OCI-LY7 (cell line): ENCODE data around the gene TBC1D9B. TPM values are rescaled to one million over a fixed set of nuclear protein-coding genes. Genes with fewer than 3 reads are reported as not detected.

Experiments used
- BruUV-seq: library from RNA; stranded (reverse); fragments of 400-500 nt; replicated peaks from 2 replicates; lab custom pipeline; 2021; lab: Mats Ljungman, UMichigan
- CTCF ChIA-PET: fragments of 300-600 bp; sonication (Branson Sonifier 250); formaldehyde crosslinking; loops from one replicate; lab custom pipeline; 2022; ENCODE audit warnings: antibody characterized with exemption; ENCODE audit not compliant: unreplicated experiment; lab: Charles Lee
- POLR2A ChIA-PET: fragments of 300-600 bp; sonication (Branson Sonifier 250); formaldehyde crosslinking; loops from one replicate; lab custom pipeline; 2022; ENCODE audit warnings: antibody characterized with exemption; lab: Charles Lee
- DNase-seq: peaks from one replicate; pipeline ENCODE4 v3.0.0-alpha.2; 2015; ENCODE audit warnings: low spot score
- H2AFZ ChIP-seq: fragments of 200-600 bp; sonication (generic), shearing (Covaris generic); 2 replicates; pipeline ENCODE4 v1.6.1; 2014; ENCODE audit warnings: mild to moderate bottlenecking, antibody characterized with exemption, low read length, moderate library complexity
- H3K27ac ChIP-seq: fragments of 200-600 bp; sonication (generic); 2 replicates; pipeline ENCODE4 v1.5.1; 2014; ENCODE audit warnings: mixed run types, low read depth, mild to moderate bottlenecking, moderate library complexity, low read length, inconsistent platforms; ENCODE audit not compliant: poor library complexity, severe bottlenecking
- H3K36me3 ChIP-seq: fragments of 200-600 bp; sonication (generic); 2 replicates; pipeline ENCODE4 v1.6.1; 2014; ENCODE audit warnings: mild to moderate bottlenecking, antibody characterized with exemption, low read length, moderate library complexity, mixed read lengths; ENCODE audit not compliant: insufficient read depth
- H3K4me1 ChIP-seq: fragments of 200-600 bp; sonication (generic); 2 replicates; pipeline ENCODE4 v1.5.1; 2014; ENCODE audit warnings: mild to moderate bottlenecking, low read length; ENCODE audit not compliant: insufficient read depth, poor library complexity, severe bottlenecking
- H3K4me2 ChIP-seq: fragments of 200-600 bp; sonication (generic); 2 replicates; pipeline ENCODE4 v1.6.1; 2014; ENCODE audit warnings: mild to moderate bottlenecking, low read length
- H3K4me3 ChIP-seq: fragments of 200-600 bp; sonication (generic); 2 replicates; pipeline ENCODE4 v1.5.1; 2014; ENCODE audit warnings: mild to moderate bottlenecking, low read depth, low read length; ENCODE audit not compliant: poor library complexity, severe bottlenecking
- H3K79me2 ChIP-seq: fragments of 200-600 bp; sonication (generic); 2 replicates; pipeline ENCODE4 v1.6.1; 2016; ENCODE audit warnings: low read depth, mild to moderate bottlenecking, low read length, moderate library complexity, mixed read lengths; ENCODE audit not compliant: insufficient read depth
- H3K9me2 ChIP-seq: fragments of 200-600 bp; sonication (generic); 2 replicates; pipeline ENCODE4 v1.6.1; 2016; ENCODE audit warnings: mild to moderate bottlenecking, low read length, mixed read lengths; ENCODE audit not compliant: insufficient read depth
- H3K9me3 ChIP-seq: fragments of 200-600 bp; sonication (generic); 2 replicates; pipeline ENCODE4 v1.6.1; 2014; ENCODE audit warnings: mild to moderate bottlenecking, mixed run types, low read length, mixed read lengths
- H4K20me1 ChIP-seq: fragments of 200-600 bp; sonication (generic); 2 replicates; pipeline ENCODE4 v1.6.1; 2014; ENCODE audit warnings: mild to moderate bottlenecking, antibody characterized with exemption, low read length, moderate library complexity, mixed read lengths; ENCODE audit not compliant: insufficient read depth
- EZH2phosphoT487 ChIP-seq: fragments of 200-600 bp; sonication (generic); IDR thresholded peaks from 2 replicates; pipeline ENCODE4 v1.6.1; 2018; ENCODE audit warnings: low read depth, borderline replicate concordance, mild to moderate bottlenecking, mixed run types, antibody characterized with exemption, low read length, moderate library complexity, mixed read lengths
- intact Hi-C: fragments of 100-400 bp; cut with micrococcal nuclease; formaldehyde crosslinking; loops from one replicate; pipeline ENCODE4 v1.10.0; 2022; ENCODE audit not compliant: unreplicated experiment
- total RNA-seq, 2 experiments: library from RNA; depleted of rRNA in 1 of 2; stranded (reverse); fragments of >200 nt in 1 of 2; shearing (Covaris generic) in 1 of 2; gene quantifications; 2 replicates each; pipeline ENCODE4 v1.2.3, GENCODE V29; 2014 to 2022
- TF ChIP-seq, protein P1 (sequence below): fragments of 200-600 bp; sonication (generic); conservative IDR thresholded peaks from 2 replicates; pipeline ENCODE4 v1.5.1; 2014; ENCODE audit warnings: mild to moderate bottlenecking, antibody characterized with exemption, low read length, moderate library complexity, mixed read lengths

TBC1D9B gene
- total RNA-seq, 2 experiments from 2014 or later = 52.2 to 106 TPM

DNA sequence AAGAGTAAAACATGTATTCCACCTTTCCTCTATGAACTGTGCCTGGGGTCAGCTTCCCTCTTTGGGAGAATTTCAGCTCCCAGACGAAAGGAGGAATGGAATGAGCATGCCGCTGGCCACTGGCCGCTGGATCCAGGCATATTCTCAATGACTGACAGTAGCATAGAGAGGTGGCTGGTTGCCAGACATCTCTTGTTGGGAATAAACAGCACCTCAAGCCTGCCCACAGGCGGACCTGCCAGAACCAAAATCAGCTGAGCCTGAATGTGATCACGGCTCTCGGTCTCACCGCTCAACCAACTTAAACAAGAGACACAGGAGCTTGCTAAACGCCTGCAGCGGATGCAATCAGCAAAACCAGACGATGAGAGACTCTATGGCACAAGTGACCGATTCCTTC lies 20.6 kb downstream of the TBC1D9B start:
- H3K4me1 ChIP-seq = no peaks in the 10 kb centered on the region
- no peak for DNase-seq
- H3K9me3 ChIP-seq = peaks cover 26% of the 10 kb centered on the region
- intact Hi-C loops = no loop called here
- POLR2A ChIA-PET = no interaction called here
- no peaks in the 10 kb centered on the region for H3K79me2 ChIP-seq
- TF ChIP-seq EZH2phosphoT487 = no peak
- TF ChIP-seq, protein P1, sequence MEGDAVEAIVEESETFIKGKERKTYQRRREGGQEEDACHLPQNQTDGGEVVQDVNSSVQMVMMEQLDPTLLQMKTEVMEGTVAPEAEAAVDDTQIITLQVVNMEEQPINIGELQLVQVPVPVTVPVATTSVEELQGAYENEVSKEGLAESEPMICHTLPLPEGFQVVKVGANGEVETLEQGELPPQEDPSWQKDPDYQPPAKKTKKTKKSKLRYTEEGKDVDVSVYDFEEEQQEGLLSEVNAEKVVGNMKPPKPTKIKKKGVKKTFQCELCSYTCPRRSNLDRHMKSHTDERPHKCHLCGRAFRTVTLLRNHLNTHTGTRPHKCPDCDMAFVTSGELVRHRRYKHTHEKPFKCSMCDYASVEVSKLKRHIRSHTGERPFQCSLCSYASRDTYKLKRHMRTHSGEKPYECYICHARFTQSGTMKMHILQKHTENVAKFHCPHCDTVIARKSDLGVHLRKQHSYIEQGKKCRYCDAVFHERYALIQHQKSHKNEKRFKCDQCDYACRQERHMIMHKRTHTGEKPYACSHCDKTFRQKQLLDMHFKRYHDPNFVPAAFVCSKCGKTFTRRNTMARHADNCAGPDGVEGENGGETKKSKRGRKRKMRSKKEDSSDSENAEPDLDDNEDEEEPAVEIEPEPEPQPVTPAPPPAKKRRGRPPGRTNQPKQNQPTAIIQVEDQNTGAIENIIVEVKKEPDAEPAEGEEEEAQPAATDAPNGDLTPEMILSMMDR = no peak
- no peaks in the 10 kb centered on the region for H4K20me1 ChIP-seq
- H2AFZ ChIP-seq = no peak overlapping the region
- CTCF ChIA-PET = no interaction called here
- no TSS peak for BruUV-seq
- no peak overlapping the region for H3K27ac ChIP-seq
- H3K9me2 ChIP-seq = no peaks in the 10 kb centered on the region
- no peak overlapping the region for H3K4me3 ChIP-seq
- no peak overlapping the region for H3K4me2 ChIP-seq
- peaks cover 96% of the 10 kb centered on the region for H3K36me3 ChIP-seq

DNA sequence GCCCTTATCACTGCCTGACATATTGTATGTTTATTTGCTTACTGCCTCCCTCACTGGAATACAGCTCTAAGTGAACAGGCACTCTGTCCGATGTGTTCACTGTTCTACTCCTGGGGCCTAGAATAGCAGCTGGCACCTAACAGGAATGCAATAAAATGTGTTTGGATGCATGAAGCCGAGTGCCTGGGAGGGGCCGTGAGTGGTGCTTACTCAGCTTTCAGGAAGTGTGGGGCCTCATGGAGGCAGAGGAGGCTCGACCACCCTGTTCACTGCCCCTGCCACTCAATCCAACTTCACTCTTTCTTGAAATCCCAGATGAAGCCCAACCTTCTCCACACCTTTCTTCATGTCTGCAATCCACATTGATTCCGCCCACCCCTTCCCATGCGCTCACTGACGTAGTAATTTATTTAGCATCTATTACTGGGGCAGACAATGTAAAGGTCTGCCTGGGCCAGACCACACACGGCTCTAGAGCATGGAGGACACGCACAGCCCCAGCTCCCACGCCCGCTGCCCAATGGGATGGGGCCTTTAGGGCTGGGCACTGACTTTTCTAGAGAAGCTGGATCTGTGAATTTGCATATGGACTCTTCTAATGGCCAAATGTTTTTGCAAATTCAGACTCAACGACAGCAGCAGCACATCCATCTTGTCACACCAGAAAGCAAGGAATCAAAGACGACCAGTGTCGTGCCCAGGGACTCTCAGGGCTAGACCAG lies 21.3 kb downstream of the TBC1D9B start:
- no peak for DNase-seq
- Histone ChIP-seq H3K79me2 (no peaks in the 10 kb centered on the region), H3K4me3 (no peak overlapping the region), H3K4me2 (no peak overlapping the region), H3K9me2 (no peaks in the 10 kb centered on the region), H3K27ac (no peak overlapping the region), H4K20me1 (no peaks in the 10 kb centered on the region), H3K36me3 (peaks cover 93% of the 10 kb centered on the region), H3K9me3 (peaks cover 27% of the 10 kb centered on the region), H3K4me1 (no peaks in the 10 kb centered on the region), H2AFZ (no peak overlapping the region)
- BruUV-seq = no TSS peak
- ChIA-PET CTCF (no interaction called here), POLR2A (interaction anchor here (0.6 kb wide), 1 partner anchor 181 kb away, joined by 3 read pairs; no protein-coding TSS in a partner anchor)
- intact Hi-C loops = no loop called here
- TF ChIP-seq EZH2phosphoT487 = no peak
- TF ChIP-seq, protein P1 = no peak

DNA sequence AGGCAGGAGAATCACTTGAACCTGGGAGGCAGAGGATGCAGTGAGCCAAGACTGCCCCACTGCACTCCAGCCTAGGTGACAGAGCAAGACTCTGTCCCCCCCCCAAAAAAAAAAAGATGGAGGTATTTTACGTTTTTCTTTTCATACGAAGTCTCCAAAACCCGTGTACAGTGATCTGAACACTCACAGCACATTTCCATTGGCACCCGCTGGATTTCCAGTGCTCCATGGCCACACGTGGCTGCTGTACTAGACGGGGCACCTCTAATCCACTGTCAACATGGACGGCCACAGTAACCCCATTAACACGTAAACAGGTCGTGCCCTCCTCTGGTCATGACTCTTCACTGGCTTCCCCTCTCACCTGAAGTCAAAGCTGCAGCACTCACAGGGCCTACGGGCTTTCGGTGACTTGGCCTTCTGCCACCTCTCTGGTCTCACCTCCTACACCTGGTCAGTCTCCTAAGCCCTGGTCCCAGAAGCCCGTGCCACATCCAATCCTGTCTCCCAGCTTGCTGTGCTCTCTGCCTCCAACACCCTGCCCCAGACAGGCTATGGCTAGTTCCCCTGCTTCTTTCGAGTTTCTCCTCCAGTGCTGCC lies 22.1 kb downstream of the TBC1D9B start:
- TF ChIP-seq, protein P1 = no peak
- TF ChIP-seq EZH2phosphoT487 = no peak
- Histone ChIP-seq H3K79me2 (no peaks in the 10 kb centered on the region), H3K4me1 (no peaks in the 10 kb centered on the region), H4K20me1 (no peaks in the 10 kb centered on the region), H3K4me2 (no peak overlapping the region), H2AFZ (no peak overlapping the region), H3K4me3 (no peak overlapping the region), H3K36me3 (peaks cover 86% of the 10 kb centered on the region), H3K9me2 (no peaks in the 10 kb centered on the region), H3K9me3 (peaks cover 27% of the 10 kb centered on the region), H3K27ac (no peak overlapping the region)
- intact Hi-C loops = no loop called here
- DNase-seq = no peak
- POLR2A ChIA-PET = no interaction called here
- BruUV-seq = no TSS peak
- CTCF ChIA-PET = no interaction called here
